GM23338 (cell line): ENCODE data around the gene AMY2B.

Source experiments
- EZH2 ChIP-seq: fragments of 200-600 bp; sonication (generic); IDR thresholded peaks from one replicate; pipeline ENCODE4 v1.8.0; 2017; ENCODE audit warnings: antibody characterized with exemption, mild to moderate bottlenecking, low read depth; ENCODE audit not compliant: unreplicated experiment
- EZH2phosphoT487 ChIP-seq: fragments of 200-600 bp; sonication (generic); IDR thresholded peaks from one replicate; pipeline ENCODE4 v1.8.1; 2018; ENCODE audit warnings: antibody characterized with exemption; ENCODE audit not compliant: unreplicated experiment
- TF ChIP-seq, protein P1 (sequence below), 2 experiments: fragments of 200-600 bp in 1 of 2; sonication (generic) in 1 of 2; conservative IDR thresholded peaks; 2 replicates each; pipeline versions ENCODE4 v1.5.1 to v1.6.1; 2016 to 2017; ENCODE audit warnings: antibody characterized with exemption in 2 of 2, low read depth in 2 of 2, mild to moderate bottlenecking in 2 of 2, moderate library complexity in 1 of 2

DNA sequence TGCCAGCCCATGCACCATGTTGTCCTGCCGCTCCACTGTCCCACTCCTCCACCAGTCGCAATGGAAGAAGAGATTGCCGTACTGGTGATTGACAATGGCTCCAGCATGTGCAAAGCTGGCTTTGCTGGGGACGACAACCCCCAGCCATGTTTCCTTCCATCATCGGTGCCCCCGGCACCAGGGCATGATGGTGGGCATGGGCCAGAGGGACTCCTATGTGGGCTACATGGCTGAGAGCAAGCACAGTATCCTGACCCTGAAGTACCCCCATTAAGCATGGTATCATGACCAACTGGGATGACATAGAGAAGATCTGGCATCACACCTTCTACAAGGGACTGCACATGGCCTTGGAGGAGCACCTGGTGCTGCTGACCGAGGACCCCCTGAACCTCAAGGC lies 1.9 kb upstream of the AMY2B start:
- TF ChIP-seq EZH2phosphoT487 (no peak), EZH2 (no peak)
- TF ChIP-seq, protein P1, sequence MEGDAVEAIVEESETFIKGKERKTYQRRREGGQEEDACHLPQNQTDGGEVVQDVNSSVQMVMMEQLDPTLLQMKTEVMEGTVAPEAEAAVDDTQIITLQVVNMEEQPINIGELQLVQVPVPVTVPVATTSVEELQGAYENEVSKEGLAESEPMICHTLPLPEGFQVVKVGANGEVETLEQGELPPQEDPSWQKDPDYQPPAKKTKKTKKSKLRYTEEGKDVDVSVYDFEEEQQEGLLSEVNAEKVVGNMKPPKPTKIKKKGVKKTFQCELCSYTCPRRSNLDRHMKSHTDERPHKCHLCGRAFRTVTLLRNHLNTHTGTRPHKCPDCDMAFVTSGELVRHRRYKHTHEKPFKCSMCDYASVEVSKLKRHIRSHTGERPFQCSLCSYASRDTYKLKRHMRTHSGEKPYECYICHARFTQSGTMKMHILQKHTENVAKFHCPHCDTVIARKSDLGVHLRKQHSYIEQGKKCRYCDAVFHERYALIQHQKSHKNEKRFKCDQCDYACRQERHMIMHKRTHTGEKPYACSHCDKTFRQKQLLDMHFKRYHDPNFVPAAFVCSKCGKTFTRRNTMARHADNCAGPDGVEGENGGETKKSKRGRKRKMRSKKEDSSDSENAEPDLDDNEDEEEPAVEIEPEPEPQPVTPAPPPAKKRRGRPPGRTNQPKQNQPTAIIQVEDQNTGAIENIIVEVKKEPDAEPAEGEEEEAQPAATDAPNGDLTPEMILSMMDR (conservative IDR thresholded peaks at IDR 0.05; ENCODE audit: low read depth in 2 of 2), result no peak
